ENCODE measurements around the gene SKI.

Gene SKI

DNA sequence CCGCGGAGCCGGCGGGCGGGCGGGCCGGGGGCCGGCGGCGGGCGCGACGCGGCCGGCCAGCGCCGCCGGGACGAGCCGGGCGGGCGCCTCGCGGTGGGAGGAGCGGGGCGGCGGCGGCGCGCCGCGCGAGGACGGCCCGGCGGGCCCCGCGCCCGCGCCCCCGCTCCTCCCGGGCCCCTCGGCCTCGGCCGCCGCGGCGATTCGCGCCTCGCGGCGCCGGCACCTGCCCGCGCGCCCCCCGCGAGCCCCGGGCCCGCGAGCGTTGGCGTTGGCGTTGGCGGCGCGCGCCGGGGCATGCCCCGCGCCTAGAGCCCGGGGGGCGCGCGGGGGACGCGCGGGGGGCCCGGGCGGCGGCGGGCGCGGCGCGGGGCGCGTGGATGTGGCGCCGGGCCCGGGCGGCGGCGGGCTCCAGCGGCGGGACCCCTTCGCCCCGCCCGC is at the start of gene SKI:
Gene SKI, plus strand, starts transcription at position 163 of the 438 bp plus-strand sequence. CDS start 448 bp downstream, outside the sequence.
- DNase-seq (ENCODE audit: low read depth in 2 of 2, low spot score in 1 of 2) = no peak

DNA sequence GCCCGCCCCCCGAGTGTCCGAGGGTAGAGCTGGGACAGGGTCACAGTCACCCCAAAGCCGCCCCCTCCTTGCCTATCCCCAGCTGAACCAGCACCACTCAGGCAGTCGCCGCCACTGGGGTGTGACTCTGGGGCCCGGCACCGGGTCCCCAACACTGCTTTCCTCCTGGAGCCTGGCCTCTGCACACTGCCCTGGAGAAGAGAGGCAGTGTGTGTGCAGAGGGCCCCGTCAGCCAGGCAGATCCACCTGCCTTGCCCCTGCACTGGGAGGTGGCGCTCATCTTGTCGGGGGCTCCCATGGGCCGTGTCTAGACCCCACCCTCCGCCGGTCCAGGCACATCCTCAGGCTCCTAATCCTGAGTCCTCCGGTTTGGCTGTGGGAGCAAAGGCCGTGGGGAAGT is 49.2 kb upstream of the SKI start:
- DNase-seq (ENCODE audit: low read depth in 2 of 2, low spot score in 1 of 2) = no peak

DNA sequence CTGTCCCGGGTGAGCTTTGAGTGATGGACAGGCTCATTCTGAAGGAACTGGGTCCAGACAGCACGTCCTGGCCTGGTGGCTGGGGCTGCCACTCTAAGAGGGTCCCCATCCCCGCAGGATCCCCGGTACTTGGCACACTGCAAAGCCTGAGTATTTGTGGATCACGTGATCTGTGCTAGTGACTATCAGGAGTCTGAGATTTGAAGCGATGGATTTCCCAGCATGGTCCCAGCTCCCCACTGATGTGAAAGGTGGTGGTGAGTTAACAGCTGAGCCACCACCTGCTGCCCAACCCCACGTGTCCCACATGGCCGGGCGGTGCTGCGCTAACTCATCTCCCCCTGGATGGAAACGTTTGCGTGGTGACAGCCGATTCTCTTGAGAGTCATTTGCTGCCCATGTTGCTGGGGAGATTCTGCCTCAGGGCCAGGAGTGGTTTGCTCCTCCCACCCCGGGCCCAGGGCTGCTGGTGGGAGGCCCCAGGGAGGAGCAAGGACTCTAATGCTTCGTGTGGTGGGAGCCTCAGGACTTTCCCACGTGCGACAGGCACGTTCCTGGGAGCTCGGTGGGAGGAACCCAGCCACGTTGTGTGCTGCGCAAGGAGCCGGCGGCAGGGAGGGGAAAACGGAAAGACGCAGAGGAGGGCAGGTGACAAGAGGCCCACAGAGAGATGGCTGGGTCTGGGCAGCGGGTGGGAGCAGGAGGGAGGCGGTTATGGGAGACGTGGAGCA is 48.7 kb upstream of the SKI start:
- DNase-seq (ENCODE audit: low read depth in 2 of 2, low spot score in 1 of 2) = no peak

DNA sequence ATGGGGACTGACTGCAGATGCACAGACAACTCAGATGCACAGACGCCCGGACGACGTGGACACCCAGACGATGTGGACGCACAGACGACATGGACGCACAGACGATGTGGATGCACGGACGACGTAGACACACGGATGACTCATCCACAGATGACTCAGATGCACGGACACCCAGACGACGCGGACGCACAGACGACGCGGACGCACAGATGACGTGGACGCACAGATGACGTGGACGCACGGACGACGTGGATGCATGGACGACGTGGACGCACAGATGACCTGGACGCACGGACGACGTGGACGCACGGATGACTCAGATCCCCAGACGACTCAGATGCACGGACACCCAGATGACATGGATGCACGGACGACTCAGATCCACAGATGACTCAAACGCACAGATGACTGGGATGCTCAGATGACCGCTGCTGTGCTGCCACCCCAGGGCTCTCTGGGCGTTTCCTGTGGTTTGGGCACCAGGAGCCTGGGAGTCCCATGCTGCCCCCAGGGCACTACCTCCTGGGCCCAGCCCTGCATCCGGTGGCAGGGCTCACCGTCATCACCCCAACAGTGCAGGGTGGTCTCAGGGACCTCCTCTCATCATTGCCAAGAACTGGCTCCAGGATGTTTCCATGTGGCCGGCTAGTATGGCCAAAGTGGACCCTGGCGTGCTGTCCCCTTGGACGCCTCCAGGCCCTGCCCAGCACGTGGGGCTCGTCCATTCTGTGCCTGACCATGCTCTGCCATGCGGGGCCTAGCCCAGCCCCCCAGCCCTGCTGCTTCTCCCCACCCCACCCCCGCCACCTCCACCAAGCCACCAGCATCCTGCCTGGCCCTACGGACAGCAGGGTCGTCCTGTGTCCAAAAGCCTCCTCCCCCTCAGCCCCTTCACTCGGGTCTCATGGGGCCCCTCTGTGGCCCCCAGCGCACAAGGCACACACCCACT is 47.5 kb upstream of the SKI start:
- DNase-seq (ENCODE audit: low read depth in 2 of 2, low spot score in 1 of 2) = no peak

GRCh38 chr1:2181271-2181670 is 46.8 kb upstream of the SKI start:
- no peak for DNase-seq (ENCODE audit: low read depth in 2 of 2, low spot score in 1 of 2)

GRCh38 chr1:2181752-2182151 is 46.4 kb upstream of the SKI start:
- no peak for DNase-seq (ENCODE audit: low read depth in 2 of 2, low spot score in 1 of 2)

DNA sequence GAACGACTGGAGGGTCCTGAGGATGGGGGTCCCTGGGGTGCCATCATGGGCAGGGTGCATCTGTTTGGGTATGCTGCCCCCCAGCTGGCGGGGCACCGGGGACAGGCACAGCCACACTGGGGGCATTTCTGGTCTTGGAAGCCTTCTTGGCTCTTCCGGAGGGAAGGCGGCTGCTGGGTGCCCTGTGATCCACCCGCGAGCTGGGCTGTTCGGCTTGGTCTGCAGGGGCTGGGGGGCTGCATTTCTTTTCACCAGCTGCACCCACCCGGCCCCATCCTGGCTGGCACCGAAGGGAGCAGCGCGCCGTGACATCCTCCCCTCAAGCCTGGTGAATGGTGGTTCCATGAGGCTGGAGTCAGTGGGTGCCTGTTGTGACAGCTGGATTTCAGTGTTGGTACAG is 45.7 kb upstream of the SKI start:
- DNase-seq (ENCODE audit: low read depth in 2 of 2, low spot score in 1 of 2) = no peak

DNA sequence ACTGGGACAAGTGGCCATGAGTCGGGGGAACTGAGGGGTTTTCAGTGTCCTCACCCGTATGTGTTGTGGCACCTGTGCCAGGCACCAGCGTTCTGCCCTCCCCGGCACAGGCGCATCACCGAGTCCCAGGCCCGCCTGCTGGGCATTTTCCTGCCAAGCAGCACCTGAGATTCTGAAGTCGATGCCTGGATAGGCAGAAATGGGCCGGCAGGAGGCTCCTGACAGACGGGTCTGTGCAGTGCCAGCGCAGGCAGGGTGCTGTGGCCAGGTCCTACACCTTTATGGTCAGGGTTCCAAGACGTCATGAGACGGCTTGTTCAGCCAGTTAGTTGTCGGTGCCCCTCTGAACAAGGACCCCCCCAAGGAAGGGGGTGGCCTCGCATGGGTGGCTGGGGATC is 44.2 kb upstream of the SKI start:
- no peak for DNase-seq (ENCODE audit: low read depth in 2 of 2, low spot score in 1 of 2)

- DNase-seq (ENCODE audit: low read depth in 2 of 2, low spot score in 1 of 2) = no peak
Observed at GRCh38 chr1:2184531-2184930, 43.6 kb upstream of the SKI start.

- DNase-seq (ENCODE audit: low read depth in 2 of 2, low spot score in 1 of 2) = no peak
Observed at GRCh38 chr1:2184934-2185333, 43.2 kb upstream of the SKI start.

- no peak for DNase-seq (ENCODE audit: low read depth in 2 of 2, low spot score in 1 of 2)
Observed at GRCh38 chr1:2185880-2186855, 42.0 kb upstream of the SKI start.

DNA sequence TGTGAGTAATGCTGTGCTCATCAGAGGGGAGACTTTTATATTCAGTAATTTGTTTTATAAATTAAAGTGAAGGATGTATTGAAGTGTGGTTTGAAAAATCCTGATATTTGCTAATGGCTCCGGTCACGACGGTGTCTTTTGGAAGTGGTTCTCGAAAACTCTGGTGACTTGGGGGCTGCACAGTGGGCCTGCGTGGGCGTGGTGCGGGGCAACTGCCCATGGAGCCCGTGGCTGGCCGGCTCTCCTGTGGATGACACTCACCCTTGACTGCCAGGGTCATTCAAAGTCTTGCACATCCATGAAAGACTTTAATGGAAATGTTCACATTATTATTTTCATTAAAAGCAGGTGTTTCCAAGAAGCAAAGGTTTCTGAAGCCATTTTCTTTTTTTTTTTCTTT is 41.2 kb upstream of the SKI start:
- no peak for DNase-seq (ENCODE audit: low read depth in 2 of 2, low spot score in 1 of 2)

DNA sequence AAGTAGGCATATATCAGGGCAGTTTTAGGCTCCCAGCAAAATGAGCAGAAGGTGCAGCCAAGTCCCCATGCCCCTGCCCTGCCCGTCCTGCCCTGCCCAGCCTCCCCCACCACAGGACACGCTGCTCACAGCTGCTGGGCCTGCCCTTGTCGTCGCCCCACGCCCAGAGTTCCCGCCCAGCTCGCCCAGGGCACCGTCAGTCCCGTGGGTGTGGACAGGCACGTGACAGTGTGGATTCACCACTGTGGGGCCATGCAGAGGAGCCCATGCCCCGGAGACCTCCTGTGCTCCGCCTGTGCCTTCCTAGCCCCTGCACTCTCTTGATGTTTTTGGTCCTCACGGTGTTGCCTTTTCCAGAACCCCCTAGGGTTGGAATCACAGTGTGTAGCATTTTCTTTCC is 40.5 kb upstream of the SKI start:
- DNase-seq (ENCODE audit: low read depth in 2 of 2, low spot score in 1 of 2) = no peak

DNA sequence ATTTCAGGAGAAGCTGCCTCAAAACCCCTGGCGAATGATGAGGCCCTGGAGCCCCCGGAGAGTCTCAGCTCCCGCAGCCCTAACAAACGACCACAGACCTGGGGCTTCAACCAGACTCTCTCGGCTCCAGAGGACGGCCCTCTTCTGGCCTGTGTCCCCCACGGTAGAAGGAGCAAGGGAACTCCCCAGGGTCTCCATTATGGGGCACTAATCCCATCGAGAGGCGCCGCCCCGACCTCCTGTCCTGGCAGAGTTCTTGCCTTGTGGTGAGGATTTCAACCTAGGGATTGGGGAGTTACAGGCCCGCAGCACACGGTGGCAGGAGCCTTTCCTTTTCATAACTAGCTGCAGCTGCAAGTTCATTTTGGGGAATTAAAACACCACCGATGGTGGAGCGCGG is 39.8 kb upstream of the SKI start:
- DNase-seq (ENCODE audit: low read depth in 2 of 2, low spot score in 1 of 2) = no peak

GRCh38 chr1:2189459-2190425 is 38.4 kb upstream of the SKI start:
- DNase-seq (ENCODE audit: low read depth in 2 of 2, low spot score in 1 of 2) = peak; percentile 77 to 80

DNA sequence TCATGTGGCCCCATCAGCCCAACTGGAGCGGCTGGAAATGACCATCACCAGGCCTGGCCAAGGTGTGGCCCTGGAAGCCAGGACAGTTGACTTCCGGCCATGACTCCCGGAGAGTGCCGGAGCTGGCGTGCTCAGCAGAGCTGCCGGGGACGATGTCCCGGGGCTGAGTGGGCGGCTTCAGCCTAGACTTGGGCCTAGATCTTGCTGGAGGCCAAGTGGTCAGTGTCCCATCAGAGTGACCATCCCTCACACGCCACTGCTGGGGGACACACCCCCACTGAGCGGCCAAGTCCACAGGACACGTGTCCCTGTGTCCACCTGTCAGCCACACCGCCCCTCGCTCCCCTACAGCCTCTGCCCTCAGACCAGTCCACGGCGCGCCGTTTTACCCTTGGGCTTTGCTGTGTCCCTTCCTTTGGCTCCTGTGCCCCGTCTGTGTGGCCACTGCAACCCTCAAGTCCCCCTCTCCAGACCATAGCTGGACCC is 37.6 kb upstream of the SKI start:
- DNase-seq (ENCODE audit: low read depth in 2 of 2, low spot score in 1 of 2) = no peak

DNA sequence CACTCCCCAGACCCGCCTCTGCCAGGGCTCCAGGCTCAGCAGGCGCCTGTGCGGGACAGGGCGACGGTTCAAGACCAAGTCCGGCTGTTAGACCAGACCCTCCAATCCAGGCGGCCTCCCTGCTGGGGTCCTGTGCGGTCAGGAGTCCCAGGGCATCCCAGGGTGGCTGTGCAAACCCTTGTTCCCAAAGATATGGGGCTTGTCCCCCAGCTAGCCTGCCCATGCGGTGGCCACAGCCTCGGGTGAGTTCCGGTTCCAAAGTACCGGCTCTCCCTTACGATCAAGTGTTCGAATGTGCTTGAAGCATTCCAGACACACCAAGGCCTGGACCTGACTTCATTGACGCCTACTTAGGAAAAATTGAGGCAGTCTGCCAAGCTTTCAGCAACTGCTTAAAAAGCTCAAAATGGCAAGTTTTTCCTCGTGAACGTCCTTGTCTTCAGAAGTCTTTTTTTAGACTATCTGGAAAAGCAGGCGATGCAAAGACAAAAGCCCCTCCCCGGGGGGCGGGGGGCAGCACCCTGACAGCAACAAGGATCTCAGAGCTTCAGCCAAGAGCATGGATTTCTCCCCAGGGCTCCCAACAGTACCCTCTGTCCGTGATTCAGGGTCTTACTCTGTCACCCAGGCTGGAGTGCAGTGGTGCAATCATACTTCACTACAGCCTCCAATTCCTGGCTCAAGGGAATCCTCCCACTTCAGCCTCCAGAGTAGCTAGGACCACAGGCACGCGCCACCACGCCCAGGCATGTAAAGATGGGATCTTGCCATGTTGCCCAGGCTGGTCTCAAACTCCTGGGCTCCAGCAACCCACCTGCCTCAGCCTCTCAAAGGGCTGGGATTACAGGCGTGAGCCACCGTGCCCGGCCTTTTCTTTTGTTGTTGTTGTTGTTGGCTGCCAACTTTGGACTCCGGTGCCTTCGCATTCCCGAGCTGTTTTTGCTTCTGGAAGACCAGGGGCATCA is 35.8 kb upstream of the SKI start:
- DNase-seq (ENCODE audit: low read depth in 2 of 2, low spot score in 1 of 2) = no peak

GRCh38 chr1:2193514-2194281 is 34.4 kb upstream of the SKI start:
- no peak for DNase-seq (ENCODE audit: low read depth in 2 of 2, low spot score in 1 of 2)
